ENCODE results near the gene NKX1-1. TPM values are rescaled to one million over a fixed set of nuclear protein-coding genes. Genes with fewer than 3 reads are reported as not detected.
A peak's percentile ranks its signal among the peaks of the same experiment; 100 is the strongest.
"Not testable (repeated sequence)": the region's sequence is repeated elsewhere in the genome, so short reads cannot be mapped to it uniquely, and the experiment has no call there.

Gene NKX1-1
- total and polyA plus RNA-seq, 9 of the 15 experiments (the other 6 are each of a cell fraction or from before 2014, with no cell fraction given): not detected

DNA sequence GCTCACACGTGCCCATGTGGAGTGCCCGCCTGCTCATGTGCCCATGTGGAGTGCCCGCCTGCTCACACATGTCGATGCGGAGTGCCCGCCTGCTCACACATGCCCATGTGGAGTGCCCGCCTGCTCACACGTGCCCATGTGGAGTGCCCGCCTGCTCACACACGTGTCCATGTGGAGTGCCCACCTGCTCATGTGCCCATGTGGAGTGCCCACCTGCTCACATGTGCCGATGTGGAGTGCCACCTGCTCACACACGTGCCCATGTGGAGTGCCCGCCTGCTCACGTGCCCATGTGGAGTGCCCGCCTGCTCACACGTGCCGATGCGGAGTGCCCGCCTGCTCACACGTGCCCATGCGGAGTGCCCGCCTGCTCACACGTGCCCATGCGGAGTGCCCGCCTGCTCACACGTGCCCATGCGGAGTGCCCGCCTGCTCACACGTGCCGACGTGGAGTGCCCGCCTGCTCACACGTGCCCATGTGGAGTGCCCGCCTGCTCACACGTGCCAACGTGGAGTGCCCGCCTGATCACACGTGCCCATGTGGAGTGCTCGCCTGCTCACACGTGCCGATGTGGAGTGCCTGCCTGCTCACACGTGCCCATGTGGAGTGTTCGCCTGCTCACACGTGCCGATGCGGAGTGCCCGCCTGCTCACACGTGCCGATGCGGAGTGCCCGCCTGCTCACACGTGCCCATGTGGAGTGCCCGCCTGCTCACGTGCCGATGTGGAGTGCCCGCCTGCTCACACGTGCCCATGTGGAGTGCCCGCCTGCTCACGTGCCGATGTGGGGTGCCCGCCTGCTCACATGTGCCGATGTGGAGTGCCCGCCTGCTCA is 11.5 kb downstream of the NKX1-1 start:
- H3K27ac ChIP-seq (ENCODE audit: extremely low read depth, low read depth, low read length); H3K4me3 ChIP-seq; H3K9me3 ChIP-seq (replicated peaks; ENCODE audit: control insufficient read depth, insufficient read depth, low read depth, low read length); H3K79me2 ChIP-seq (ENCODE audit: control insufficient read depth, insufficient read depth, low read length); in situ Hi-C loops (cut with MboI); H3K4me1 ChIP-seq (replicated peaks in 1 of 2; ENCODE audit: control insufficient read depth in 2 of 2, insufficient read depth in 2 of 2, low read length in 2 of 2); BruUV-seq (replicated peaks); H3K9me1 ChIP-seq (ENCODE audit: control insufficient read depth, insufficient read depth, low read length); H3K36me3 ChIP-seq (ENCODE audit: control insufficient read depth, insufficient read depth, low read length); ATAC-seq; FAIRE-seq; CTCF ChIA-PET (ENCODE audit: low intra/inter-chr PET ratio); H3K4me2 ChIP-seq (ENCODE audit: insufficient read depth, low read length); H3K9ac ChIP-seq (ENCODE audit: insufficient read depth in 1 of 2, low read depth in 2 of 2, low read length in 2 of 2); intact Hi-C loops (cut with micrococcal nuclease); H4K20me1 ChIP-seq (replicated peaks; ENCODE audit: control insufficient read depth, insufficient read depth, low read length); POLR2A ChIA-PET; DNase-seq (ENCODE audit: extremely low read depth in 1 of 4, low spot score in 3 of 4); H2AFZ ChIP-seq (ENCODE audit: low read depth, low read length): not testable (repeated sequence)
- TF ChIP-seq HNRNPL (IDR thresholded peaks at IDR 0.05; ENCODE audit: low read depth, low read length) (peak; percentile 44; the same call in 1 of the 2 replicates), RBFOX2 (IDR thresholded peaks at IDR 0.05; ENCODE audit: low read depth, low read length) (0 out of 2 replicates have a peak, but pooled peaks have one; percentile 8), POLR2G (IDR thresholded peaks at IDR 0.05; ENCODE audit: low read depth, low read length) (0 out of 2 replicates have a peak, but pooled peaks have one; percentile 17)
- 86% methylated on average over 15 of the region's 63 CpGs for WGBS (ENCODE audit: insufficient coverage, low coverage, missing lambda C conversion rate)
- peaks cover 10 to 15% of the 10 kb centered on the region in 2 experiments; a peak in 3 of 5 replicates for H3K27me3 ChIP-seq (ENCODE audit: control insufficient read depth in 2 of 2, insufficient read depth in 2 of 2, low read length in 2 of 2)

DNA sequence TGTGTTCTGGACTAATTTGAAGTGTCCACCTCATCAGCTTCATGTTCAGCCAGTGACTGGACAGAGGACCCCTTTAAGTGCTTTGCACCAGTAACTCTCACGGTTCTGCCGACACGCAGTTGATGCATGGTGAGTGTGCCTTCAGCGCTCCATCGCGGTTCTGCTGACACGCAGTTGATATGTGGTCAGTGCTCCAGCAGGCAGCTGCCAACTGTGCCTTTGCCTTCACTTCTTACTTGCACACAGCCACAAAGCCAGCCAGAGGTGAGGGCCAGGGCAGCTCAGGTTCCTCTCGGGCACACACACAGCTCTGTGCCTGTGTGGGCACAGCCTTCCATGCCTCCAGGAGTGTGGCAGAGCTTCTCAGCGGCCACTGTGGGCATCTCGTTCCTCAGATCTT is 12.4 kb downstream of the NKX1-1 start:
- H2AFZ ChIP-seq (ENCODE audit: low read depth, low read length): no peak overlapping the region
- DNase-seq (ENCODE audit: extremely low read depth in 1 of 4, low spot score in 3 of 4) (no peak), ATAC-seq (no peak), FAIRE-seq (no peak)
- H3K36me3 ChIP-seq (ENCODE audit: control insufficient read depth, insufficient read depth, low read length): no peaks in the 10 kb centered on the region
- intact Hi-C loops (cut with micrococcal nuclease): no loop called here
- no peaks in the 10 kb centered on the region for H3K9me1 ChIP-seq (ENCODE audit: control insufficient read depth, insufficient read depth, low read length)
- H4K20me1 ChIP-seq (replicated peaks; ENCODE audit: control insufficient read depth, insufficient read depth, low read length): no peaks in the 10 kb centered on the region
- H3K4me2 ChIP-seq (ENCODE audit: insufficient read depth, low read length): no peak overlapping the region
- no peaks in the 10 kb centered on the region for H3K79me2 ChIP-seq (ENCODE audit: control insufficient read depth, insufficient read depth, low read length)
- in situ Hi-C loops (cut with MboI): no loop called here
- no peaks in the 10 kb centered on the region for H3K9me3 ChIP-seq (replicated peaks; ENCODE audit: control insufficient read depth, insufficient read depth, low read depth, low read length)
- no peaks in the 10 kb centered on the region for H3K4me1 ChIP-seq (replicated peaks in 1 of 2; ENCODE audit: control insufficient read depth in 2 of 2, insufficient read depth in 2 of 2, low read length in 2 of 2)
- no peak overlapping the region for H3K27ac ChIP-seq (ENCODE audit: extremely low read depth, low read depth, low read length)
- CTCF ChIA-PET (ENCODE audit: low intra/inter-chr PET ratio): no interaction called here
- BruUV-seq (replicated peaks): no TSS peak
- no peak overlapping the region for H3K4me3 ChIP-seq
- peaks cover 6% of the 10 kb centered on the region in 2 experiments; a peak in 3 of 5 replicates for H3K27me3 ChIP-seq (ENCODE audit: control insufficient read depth in 2 of 2, insufficient read depth in 2 of 2, low read length in 2 of 2)
- POLR2A ChIA-PET: no interaction called here
- 92% methylated on average over 10 of the region's 10 CpGs for WGBS (ENCODE audit: insufficient coverage, low coverage, missing lambda C conversion rate)
- no peak overlapping the region for H3K9ac ChIP-seq (ENCODE audit: insufficient read depth in 1 of 2, low read depth in 2 of 2, low read length in 2 of 2)
- no peak for TF ChIP-seq ARID1B (IDR thresholded peaks at IDR 0.05)
- no peak for TF ChIP-seq ZNF668 (CRISPR knock-in tag; IDR thresholded peaks at IDR 0.05)
- TF ChIP-seq, protein P1, sequence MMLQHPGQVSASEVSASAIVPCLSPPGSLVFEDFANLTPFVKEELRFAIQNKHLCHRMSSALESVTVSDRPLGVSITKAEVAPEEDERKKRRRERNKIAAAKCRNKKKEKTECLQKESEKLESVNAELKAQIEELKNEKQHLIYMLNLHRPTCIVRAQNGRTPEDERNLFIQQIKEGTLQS (IDR thresholded peaks at IDR 0.05): no peak
- TF ChIP-seq, protein P1 (CRISPR knock-in tag; conservative IDR thresholded peaks at IDR 0.05): no peak
- TF ChIP-seq NUFIP1 (IDR thresholded peaks at IDR 0.05; ENCODE audit: partially characterized antibody): no peak
- no peak for TF ChIP-seq JUN (IDR thresholded peaks at IDR 0.05; ENCODE audit: borderline replicate concordance, low read depth, low read length)
- TF ChIP-seq JUN (CRISPR knock-in tag; IDR thresholded peaks at IDR 0.05; ENCODE audit: borderline replicate concordance): no peak
- TF ChIP-seq TEAD1 (CRISPR knock-in tag; IDR thresholded peaks at IDR 0.05): no peak

All from K562 (cell line).